Stimulated activated CD4-positive, alpha-beta T cell treated with anti-CD3 and anti-CD28 coated beads, Interleukin-12 subunit alpha, Interleukin-12 subunit beta, amount 100 ng/mL, for 24 hours (primary cell): ENCODE results near the gene CAMP.
"Not testable (repeated sequence)": the region's sequence is repeated elsewhere in the genome, so short reads cannot be mapped to it uniquely, and the experiment has no call there.

Experiments used
- DNase-seq, 2 experiments: peaks; one replicate each; pipeline ENCODE4 v3.0.0-alpha.2; 2020; ENCODE audit warnings: low read depth in 2 of 2

CAMP gene, protein sequence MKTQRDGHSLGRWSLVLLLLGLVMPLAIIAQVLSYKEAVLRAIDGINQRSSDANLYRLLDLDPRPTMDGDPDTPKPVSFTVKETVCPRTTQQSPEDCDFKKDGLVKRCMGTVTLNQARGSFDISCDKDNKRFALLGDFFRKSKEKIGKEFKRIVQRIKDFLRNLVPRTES

DNA sequence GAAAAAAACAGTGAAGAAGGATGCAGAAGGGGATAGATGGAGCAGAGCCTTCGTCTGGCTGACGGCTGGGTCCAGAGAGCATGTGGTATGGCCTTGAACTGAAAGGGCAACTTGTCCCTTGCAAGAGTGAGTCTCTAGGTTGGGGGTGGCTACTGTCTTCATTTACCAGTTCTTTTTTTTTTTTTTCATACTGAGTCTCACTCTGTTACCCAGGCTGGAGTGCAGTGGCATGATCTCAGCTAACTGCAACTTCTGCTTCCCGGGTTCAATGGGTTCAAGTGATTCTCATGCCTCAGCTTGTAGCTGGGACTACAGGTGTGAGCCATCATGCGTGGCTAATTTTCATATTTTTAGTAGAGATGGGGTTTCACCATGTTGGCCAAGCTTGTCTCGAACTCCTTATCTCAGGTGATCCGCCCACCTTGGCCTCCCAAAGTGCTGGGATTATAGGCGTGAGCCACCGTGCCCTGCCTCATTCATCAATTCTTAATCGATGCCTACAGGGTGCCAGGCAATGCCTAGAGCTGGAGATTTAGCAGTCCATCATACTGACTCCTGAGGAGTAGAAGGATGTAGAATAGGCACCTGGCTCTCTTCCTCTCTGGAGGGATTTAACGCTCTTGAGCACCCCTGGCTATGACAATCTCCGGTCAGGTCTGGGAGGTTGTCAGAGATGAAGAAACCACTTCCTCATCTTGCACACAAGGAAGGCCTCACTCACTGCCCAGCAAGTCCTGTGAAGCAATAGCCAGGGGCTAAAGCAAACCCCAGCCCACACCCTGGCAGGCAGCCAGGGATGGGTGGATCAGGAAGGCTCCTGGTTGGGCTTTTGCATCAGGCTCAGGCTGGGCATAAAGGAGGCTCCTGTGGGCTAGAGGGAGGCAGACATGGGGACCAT lies at the start of gene CAMP:
TSS of gene CAMP (plus strand) at position 880 of the 898 bp plus-strand sequence. CDS start at position 897, 17 bp downstream.
- no peak for DNase-seq

DNA sequence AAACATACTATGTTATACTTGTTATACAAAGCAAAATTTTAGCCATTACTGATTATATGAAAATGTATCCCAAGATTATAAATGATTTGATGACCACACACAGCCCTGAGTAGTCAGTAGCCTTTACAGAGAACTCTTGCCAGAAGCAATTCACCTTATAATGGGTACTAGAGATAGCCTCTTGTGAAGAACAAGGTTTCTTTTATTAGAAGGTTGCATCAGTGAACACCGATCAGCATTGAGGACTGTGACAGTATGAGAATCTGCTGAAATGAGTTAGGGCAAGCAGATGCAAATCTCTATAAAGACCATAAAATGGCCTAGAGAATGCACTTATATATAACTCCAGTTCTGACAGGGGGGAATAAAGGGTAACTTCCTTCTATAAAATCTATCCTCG lies 45.2 kb upstream of the CAMP start:
- no peak for DNase-seq

DNA sequence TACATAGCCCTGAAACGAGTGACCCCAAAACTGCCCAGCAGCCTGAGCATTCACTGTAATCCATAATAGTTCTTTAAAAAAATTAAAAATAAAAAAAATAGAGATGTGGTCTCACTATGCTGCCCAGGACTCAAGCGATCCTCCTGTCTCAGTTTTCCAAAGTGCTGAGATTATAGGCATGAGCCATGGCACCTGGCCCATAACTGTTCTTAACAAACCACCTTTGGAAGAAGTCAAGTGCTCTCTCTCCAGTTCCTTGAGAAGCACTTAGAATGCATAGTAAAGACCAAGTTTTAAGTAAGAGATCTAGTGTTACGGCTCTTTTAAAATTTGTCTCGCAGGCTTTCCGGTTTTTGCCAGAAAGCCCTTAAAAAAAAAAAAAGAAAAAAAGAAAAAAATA lies 43.3 kb upstream of the CAMP start:
- no peak for DNase-seq

DNA sequence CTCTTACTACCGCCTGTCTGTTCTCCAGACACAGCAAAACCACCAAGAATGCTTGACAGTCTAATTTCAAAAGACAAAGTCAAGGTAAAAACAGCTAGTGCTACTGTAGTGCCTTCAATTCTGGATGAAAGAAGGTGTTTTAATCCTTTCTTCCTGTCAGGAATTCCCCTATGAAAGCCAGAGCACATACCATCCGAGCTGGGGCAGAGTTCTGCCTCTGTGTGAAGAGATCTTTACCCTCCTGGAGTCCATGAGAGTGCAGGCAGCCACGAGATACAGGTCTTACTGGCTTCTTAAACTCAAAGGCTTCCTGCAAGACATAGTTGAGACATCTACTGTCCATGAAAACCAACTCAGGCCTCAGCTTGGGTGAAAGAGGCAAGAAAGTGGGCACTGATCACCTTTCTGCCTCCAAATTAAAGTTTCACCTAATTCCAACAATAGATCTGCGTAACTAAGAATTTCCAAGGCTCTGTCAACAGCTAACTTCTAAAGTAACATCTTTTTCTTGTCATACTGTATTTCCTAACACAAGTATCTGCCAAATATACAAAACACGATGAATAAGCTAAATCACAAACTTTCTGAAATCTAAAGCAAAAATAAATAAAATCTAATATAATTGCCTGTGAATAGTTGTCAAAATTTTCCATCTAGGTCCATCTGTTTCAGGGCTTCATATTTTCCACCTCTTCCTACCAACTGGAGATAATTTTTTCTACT lies 42.6 kb upstream of the CAMP start:
- DNase-seq = no peak

DNA sequence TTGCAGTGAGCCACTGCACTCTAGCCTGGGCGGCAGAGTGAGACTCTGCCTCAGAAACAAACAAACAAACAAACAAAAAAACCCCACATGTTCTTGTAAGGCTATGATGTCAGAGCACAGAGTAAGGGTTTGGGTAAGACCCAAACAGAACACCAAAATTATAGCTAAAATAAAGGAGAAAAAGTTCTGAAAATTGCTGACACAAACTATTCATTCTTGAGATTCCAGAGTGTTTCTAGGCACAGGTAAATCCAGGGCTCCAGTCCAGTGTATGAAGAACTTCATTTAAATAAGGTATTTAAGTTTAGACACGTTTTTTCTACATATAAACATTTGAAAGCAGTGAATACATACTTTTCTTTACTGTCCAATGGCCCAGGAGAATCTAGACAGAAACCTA lies 39.0 kb upstream of the CAMP start:
- no peak for DNase-seq

DNA sequence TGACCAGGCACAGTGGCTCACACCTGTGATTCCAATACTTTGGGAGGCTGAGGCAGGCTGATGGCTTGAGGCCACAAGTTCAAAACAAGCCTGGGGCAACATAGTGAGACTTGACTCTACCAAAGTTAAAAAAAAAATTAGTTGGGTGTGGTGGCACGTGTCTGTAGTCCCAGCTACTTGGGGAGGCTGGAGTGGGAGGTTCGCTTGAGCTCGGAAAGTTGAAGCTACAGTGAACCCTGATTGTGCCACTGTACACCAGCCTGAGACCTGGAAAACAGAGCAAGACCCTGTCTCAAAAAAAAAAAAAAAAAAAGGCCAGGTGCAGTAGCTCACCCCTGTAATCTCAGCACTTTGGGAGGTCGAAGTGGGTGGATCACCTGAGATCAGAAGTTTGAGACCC lies 38.2 kb upstream of the CAMP start:
- no peak for DNase-seq

DNA sequence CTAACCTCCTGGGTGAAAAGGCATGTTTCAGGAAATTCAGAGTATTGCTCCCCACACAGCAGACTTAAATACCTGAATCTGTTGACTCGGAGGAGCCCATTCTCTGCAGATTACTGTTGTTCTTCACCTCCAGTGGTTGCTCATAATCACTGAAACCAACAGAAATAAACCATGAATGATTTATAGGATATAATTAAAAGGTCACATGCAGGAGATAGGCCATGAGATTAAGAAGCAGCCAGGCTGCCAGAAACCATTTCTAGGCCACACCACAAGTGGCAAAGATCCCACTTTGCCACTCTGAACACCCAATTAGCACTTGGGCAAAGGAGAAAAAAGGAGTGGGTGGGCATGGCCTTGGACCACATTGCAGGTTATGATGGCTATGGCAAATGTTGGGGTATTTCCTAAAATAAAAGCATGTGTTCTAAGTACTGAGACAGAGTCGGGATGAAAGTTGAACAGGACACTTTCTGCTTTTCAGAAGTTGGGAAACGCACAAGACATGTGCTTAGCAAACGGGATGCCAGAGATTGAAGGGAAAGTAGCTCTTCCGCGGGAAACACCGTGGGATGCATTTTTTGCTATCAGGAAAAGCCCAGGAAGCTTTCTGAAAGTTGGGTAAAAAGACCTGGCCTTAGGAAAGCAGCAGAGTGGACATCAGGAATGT lies 36.5 kb upstream of the CAMP start:
- DNase-seq = no peak

DNA sequence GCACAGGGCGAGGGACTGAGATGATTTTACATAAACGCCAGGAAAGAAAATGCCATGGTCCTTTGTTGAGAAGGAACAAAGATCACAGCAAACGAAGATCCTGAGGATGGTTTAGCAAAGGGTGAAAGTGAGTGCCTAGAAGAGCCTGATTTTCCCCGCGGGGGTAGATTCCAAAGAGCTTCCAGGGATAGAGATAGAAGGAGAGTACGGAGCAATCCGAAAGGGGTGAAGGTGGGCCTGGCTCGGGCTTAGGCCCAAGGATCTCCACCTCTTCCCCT lies 36.1 kb upstream of the CAMP start:
- no peak for DNase-seq

DNA sequence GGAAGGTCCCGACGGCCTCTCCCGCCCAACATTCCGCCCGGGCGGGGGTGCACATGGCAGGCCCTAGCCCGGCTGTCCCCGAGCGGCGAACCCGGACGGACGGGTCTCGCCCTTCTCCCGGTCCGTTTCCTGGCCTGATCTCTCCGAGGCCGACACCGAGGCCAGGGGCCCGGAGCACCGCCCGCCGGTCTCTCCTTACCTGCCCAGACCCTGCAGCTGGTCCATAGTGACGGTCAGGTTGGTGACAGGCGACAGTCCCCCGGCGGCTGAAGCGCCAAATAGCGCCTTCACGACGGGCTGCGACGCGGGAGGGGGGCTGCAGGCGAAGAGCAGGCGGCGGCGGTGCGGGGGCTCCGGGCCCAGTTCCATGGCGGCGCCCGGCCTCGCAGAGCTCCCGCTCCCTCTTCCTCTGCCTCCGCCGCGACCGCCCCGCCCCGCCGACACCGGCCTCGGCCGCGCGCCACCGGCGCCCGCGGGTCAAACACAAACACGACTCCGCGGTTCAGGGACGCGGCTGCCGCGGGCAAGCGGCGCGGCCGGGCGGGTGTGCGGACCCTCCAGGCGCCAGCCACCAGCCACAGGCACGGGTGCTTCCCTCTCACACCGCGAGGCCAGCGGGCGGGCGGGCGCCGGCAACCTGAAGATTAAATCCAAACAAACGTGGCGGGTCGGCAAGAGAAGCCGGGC lies 35.6 kb upstream of the CAMP start:
- DNase-seq = peak; percentile 11 to 30

DNA sequence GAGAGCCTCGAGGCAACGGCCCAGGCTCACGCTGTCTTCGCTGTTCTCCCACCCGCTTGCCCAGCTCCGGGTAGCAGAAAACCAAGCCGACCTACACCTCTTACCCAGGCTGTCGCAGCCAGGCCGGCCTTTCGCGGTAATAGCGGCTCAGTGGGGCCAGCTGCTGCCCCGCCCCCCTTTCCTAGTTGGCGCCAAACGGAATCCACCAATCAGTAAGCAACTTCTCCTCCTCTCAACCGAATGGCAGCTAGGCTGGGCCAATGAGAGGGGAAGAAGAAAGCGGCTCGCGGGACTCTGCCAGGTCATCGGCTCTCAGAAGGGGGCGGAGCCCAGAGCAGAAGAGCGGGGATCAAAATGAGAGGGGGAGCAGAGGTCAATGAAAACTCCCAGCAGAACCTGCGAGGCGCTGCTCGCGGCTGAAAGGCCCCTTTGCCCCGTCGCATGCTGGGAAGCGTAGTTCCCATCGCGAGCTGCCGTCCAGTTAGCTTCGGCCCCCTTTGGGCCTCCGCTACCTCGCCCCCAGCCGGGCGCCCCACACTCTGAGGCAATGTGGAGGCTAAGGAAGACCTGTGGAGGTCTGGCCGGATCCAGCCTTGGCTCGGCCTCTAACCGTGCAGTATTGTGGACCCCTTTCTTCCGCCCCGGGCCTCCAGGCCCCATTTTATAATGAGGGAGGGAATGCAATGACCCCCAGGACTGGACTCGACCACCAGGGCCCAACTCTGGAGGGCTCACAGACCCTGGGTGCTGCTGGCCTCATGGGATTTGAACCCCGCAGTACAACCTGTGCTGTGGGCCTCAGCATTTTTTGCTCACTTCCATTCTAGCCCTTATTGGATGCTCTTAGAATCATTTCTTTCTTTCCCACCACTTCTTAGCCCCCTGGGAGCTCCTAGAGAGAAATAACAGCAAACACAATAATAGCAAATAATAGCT lies 34.8 kb upstream of the CAMP start, which contains the start of gene CDC25A:
TSS of gene CDC25A (minus strand) at position 152 of the 936 bp plus-strand sequence. CDS start 470 bp downstream, outside the sequence.
- DNase-seq = peak; percentile 83 to 94

DNA sequence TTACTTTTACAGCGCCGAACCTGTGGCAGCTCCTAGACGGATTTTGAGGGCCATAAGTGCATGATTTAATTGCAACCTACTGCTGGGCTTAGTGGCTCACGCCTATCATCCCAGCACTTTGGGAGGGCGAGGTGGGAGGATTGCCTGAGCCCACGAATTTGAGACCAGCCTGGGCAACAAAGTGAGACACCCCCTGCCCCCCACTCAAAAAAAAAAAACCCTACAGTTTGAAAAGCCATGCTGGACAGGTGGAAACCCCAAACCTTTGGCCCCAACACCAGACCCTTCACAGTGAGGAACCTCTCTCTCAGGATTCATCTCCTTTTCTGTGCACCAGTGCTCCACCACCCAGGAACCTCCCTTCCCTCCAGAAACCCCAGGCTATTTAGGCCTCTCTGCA lies 34.0 kb upstream of the CAMP start:
- no peak for DNase-seq

DNA sequence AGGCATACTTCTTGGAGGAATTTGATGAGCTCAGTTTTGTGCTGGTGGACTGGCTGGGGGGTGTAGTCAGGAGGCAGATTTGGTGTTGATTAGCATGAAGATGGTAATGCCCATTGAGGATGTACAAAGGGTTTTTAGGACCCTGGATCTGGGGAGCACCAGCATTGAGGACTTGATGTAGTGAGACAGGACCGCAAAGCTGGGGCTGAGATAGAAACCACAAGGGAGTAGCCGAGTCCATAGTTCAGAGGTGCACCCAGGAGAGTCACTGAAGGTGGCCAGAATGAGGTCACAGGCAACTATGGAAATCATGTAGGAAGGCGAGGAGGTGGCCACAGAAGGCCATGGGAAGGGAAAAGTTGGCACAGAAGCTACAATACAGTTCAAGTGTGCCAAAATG lies 32.4 kb upstream of the CAMP start:
- no peak for DNase-seq

DNA sequence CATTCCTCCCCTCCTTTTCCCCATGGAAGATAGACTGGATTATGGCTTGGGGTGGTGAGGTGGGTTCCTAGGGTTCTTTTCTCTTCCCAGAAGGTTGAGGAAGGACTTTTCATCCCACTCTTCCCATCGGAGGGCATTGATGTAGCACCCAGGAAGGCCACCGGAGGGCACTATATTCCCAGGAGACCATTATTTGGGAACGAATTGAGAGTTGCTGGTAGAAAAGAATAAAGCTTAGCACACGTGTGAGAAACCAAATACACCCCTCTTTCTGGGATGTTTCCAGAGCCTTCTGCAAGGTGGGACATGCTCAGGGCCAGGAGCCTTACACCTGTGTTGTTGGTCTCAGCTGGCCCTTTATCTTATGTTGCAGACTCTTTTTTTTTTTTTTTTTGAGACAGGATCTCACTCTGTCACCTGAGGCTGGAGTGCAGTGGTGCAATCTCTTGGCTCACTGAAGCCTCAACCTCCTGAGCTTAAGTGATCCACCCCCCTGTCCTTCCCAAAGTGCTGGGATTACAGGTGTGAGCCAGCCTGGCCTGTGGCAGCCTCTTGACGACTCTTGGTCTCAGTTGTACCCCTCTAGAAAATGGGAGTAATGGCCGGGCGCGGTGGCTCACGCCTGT lies 28.7 kb upstream of the CAMP start:
- peak in 1 of 2 experiments; percentile 17 for DNase-seq

DNA sequence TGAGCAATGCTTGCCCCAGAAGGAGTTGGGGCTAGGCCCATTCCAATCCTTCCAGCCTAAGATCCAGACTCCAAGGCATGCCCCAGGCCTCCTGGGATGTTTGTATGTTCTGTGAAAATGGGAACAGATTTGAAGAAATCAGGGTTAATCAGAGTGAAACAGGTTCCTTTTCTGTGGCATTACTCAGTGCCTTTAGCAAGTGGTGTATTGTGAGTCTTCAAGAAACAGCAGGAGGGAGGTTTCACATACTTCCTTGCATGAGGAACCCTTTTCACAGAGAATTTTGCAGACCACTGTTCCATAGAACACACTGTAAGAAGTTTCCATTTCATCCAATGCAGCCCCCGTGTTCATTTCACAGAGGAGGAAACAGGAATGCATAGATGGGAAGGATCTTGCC lies 26.7 kb upstream of the CAMP start:
- DNase-seq = no peak

DNA sequence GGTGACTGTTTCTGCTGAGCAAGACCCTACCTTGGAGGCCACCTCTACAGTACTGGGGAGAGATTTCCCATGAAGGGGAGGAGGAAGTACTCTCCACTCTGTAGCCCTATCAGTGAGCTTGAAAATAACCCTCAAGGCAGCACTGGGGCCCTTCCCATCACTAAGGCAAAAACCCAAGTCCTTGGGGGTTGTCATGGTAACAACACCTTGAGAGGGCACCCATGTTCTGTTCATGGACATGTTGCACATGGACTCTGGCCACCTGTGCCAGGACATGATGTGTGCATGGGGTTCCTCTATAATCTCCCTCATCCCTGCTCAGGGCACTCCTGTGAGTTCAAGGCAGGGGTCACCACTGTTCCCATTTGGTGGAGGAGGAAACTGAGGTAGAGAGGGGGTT lies 24.2 kb upstream of the CAMP start:
- DNase-seq = no peak

DNA sequence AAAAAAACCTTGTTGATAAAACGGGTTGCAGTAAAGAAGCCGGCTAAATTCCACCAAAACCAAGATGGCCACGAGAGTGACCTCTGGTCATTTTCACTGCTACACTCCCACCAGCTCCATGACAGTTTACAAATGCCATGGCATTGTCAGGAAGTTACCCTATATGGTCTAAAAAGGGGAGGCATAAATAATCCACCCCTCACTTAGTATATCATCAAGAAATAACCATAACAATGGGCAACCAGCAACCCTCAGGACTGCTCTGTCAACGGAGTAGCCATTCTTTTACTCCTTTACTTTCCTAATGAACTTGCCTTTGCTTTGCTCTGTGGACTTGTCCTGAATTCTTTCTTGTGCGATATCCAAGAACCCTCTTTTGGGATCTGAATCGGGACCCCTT lies 20.7 kb upstream of the CAMP start:
- no peak for DNase-seq

DNA sequence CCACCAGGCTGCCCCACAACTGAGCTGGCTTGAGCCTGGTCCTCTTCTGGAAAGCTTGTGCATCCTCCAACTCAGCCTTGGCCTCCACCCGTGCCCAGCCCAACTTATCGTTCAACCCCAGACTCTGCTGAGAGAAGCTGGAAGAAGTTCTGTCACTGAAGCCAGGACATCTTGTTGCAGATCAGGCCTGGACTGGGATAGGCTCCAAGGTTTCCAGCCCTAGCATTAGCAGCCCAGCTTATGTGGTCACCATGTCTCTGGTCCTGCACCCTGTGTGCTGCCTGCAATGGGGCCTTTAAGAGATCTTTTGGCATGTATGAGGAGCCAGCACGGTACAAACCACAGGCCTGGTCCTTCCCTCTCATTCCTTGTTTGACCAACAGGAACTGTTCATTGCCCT lies 15.2 kb upstream of the CAMP start:
- no peak for DNase-seq

DNA sequence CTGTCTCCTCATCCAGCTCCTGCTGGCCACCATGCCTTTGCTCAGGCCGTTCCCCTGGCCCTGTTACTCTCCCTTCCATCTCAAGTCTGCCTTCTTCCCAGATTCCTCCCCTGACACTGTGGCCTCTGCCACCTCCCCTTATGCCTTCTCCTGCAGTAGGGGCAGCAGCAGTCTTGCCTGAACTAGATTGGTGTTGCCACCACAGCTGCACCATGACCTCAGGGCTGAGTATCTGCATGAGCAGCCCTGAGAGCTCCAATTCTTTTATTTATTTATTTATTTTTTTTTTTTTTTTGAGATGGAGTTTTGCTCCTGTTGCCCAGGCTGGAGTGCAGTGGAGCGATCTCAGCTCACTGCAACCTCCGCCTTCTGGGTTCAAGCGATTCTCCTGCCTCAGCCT lies 13.8 kb upstream of the CAMP start:
- DNase-seq = no peak

DNA sequence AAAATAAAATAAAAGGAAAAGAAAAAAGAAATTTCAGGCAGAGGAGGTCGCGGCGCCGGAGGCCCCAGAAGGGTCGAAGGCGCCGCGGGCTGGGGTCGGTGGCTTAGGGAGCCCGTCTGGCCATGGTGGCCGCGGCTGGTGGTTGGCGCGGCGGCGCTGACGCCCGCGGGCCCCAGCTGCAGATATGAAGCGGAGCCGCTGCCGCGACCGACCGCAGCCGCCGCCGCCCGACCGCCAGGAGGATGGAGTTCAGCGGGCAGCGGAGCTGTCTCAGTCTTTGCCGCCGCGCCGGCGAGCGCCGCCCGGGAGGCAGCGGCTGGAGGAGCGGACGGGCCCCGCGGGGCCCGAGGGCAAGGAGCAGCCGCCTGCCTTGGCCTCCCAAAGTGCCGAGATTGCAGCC lies 12.8 kb upstream of the CAMP start:
- not testable (repeated sequence) for DNase-seq

DNA sequence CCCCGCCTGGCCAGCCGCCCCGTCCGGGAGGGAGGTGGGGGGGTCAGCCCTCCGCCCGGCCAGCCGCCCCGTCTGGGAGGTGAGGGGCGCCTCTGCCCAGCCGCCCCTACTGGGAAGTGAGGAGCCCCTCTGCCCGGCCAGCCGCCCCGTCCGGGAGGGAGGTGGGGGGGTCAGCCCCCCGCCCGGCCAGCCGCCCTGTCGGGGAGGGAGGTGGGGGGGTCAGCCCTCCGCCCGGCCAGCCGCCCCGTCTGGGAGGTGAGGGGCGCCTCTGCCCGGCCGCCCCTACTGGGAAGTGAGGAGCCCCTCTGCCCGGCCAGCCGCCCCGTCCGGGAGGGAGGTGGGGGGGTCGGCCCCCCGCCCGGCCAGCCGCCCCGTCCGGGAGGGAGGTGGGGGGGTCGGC lies 11.5 kb upstream of the CAMP start:
- not testable (repeated sequence) for DNase-seq
